ENCODE data around the gene APBA1.

Gene APBA1

DNA sequence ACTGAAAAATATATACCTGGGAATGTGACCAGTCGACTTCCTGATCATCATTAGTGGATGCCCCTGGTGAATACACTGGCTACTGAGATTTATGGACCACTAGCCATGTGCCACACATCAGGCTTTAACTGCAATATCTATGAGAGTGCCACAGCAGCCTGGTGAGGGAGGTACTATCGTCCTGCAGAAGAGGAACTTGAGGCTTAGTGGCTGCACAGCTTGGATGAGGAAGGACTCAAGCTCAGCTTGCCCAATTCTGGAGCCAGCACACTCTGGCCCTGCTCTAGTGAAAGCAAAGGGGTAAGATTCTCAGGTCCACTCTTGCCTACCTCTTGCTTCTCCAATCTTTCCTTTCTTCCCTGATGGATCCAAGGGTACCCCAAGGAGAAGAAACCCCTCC lies 217.8 kb downstream of the APBA1 start:
- TF ChIP-seq, protein P1, sequence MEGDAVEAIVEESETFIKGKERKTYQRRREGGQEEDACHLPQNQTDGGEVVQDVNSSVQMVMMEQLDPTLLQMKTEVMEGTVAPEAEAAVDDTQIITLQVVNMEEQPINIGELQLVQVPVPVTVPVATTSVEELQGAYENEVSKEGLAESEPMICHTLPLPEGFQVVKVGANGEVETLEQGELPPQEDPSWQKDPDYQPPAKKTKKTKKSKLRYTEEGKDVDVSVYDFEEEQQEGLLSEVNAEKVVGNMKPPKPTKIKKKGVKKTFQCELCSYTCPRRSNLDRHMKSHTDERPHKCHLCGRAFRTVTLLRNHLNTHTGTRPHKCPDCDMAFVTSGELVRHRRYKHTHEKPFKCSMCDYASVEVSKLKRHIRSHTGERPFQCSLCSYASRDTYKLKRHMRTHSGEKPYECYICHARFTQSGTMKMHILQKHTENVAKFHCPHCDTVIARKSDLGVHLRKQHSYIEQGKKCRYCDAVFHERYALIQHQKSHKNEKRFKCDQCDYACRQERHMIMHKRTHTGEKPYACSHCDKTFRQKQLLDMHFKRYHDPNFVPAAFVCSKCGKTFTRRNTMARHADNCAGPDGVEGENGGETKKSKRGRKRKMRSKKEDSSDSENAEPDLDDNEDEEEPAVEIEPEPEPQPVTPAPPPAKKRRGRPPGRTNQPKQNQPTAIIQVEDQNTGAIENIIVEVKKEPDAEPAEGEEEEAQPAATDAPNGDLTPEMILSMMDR (IDR thresholded peaks at IDR 0.05; ENCODE audit: low read depth, low read length), result no peak
- DNase-seq (ENCODE audit: low read depth, low spot score), result no peak
- in situ Hi-C loops (cut with HindIII; ENCODE audit: low sequenced_read_pairs), result no loop called here
- H3K4me3 ChIP-seq (ENCODE audit: low read depth, low read length), result no peak overlapping the region

DNA sequence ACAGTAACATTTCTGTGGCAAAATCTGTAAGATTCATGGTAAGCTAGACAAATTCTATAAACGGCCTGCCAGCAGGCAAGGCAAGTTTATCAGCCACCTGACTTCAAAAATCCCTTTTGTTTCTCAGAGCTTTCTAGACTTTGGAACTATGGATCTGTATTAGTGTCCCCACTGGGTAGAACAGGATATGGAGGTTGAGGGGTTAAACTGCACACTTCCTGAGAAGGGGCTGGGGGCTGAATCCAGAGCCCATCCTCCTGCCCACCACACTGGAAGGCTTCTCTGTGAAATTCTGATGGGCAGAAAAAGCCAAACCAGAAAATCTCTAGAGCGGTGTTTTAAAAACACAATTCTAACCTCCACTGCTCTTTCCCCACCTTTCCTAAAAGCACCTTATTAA lies 218.4 kb downstream of the APBA1 start:
- in situ Hi-C loops (cut with HindIII; ENCODE audit: low sequenced_read_pairs), result no loop called here
- TF ChIP-seq, protein P1 (IDR thresholded peaks at IDR 0.05; ENCODE audit: low read depth, low read length), result no peak
- H3K4me3 ChIP-seq (ENCODE audit: low read depth, low read length), result no peak overlapping the region
- DNase-seq (ENCODE audit: low read depth, low spot score), result no peak

- no peak for DNase-seq (ENCODE audit: low read depth, low spot score)
- TF ChIP-seq, protein P1 (IDR thresholded peaks at IDR 0.05; ENCODE audit: low read depth, low read length), result no peak
- no peak overlapping the region for H3K4me3 ChIP-seq (ENCODE audit: low read depth, low read length)
- in situ Hi-C loops (cut with HindIII; ENCODE audit: low sequenced_read_pairs), result no loop called here
These were observed 219.9 kb downstream of the APBA1 start for GRCh38 chr9:69452110-69452782.

GRCh38 chr9:69446496-69446895 lies 225.7 kb downstream of the APBA1 start:
- H3K4me3 ChIP-seq (ENCODE audit: low read depth, low read length), result no peak overlapping the region
- no peak for DNase-seq (ENCODE audit: low read depth, low spot score)
- TF ChIP-seq, protein P1 (IDR thresholded peaks at IDR 0.05; ENCODE audit: low read depth, low read length), result no peak
- in situ Hi-C loops (cut with HindIII; ENCODE audit: low sequenced_read_pairs), result no loop called here

DNA sequence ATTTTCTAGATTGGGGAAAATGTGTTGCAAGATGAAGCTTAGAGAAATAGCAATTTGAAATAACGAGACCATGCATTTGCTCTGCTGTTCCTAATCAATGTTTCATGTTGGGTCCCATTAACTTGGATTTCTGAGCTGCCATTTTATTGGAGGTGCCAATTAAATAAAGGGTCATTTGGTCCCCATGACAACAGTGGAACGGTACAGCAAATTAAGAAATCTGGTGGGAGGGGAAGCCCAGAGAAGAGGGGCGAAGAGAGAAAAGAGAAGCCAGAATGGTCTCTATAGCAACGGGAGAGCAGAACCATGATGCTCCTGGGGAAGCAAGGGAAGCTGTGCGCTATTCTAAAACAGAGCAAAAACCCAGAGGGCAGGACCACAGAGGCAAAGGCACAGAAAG lies 226.9 kb downstream of the APBA1 start:
- no peak for DNase-seq (ENCODE audit: low read depth, low spot score)
- TF ChIP-seq, protein P1 (IDR thresholded peaks at IDR 0.05; ENCODE audit: low read depth, low read length), result no peak
- H3K4me3 ChIP-seq (ENCODE audit: low read depth, low read length), result no peak overlapping the region
- in situ Hi-C loops (cut with HindIII; ENCODE audit: low sequenced_read_pairs), result no loop called here

GRCh38 chr9:69444791-69445190 lies 227.4 kb downstream of the APBA1 start:
- in situ Hi-C loops (cut with HindIII; ENCODE audit: low sequenced_read_pairs), result no loop called here
- TF ChIP-seq, protein P1 (IDR thresholded peaks at IDR 0.05; ENCODE audit: low read depth, low read length), result no peak
- no peak for DNase-seq (ENCODE audit: low read depth, low spot score)
- no peak overlapping the region for H3K4me3 ChIP-seq (ENCODE audit: low read depth, low read length)
